ENCODE measurements around the gene FOXC2. TPM values are rescaled to one million over a fixed set of nuclear protein-coding genes. Genes with fewer than 3 reads are reported as not detected.

FOXC2 gene
- total RNA-seq, 1 experiment from 2014 or later = 7.6 TPM

GRCh38 chr16:86598607-86599565 lies 32.3 kb downstream of the FOXC2 start:
- in situ Hi-C loops (cut with HindIII; ENCODE audit: low sequenced_read_pairs) = no loop called here
- no peak for DNase-seq (ENCODE audit: low spot score)

- DNase-seq (ENCODE audit: low spot score) = no peak
- in situ Hi-C loops (cut with HindIII; ENCODE audit: low sequenced_read_pairs) = no loop called here
Measured at GRCh38 chr16:86601356-86601755, 34.7 kb downstream of the FOXC2 start.

- no peak for DNase-seq (ENCODE audit: low spot score)
- in situ Hi-C loops (cut with HindIII; ENCODE audit: low sequenced_read_pairs) = no loop called here
Measured at GRCh38 chr16:86602521-86602920, 35.9 kb downstream of the FOXC2 start.

- DNase-seq (ENCODE audit: low spot score) = no peak
- in situ Hi-C loops (cut with HindIII; ENCODE audit: low sequenced_read_pairs) = no loop called here
Measured at GRCh38 chr16:86604436-86605193, 38.0 kb downstream of the FOXC2 start.

DNA sequence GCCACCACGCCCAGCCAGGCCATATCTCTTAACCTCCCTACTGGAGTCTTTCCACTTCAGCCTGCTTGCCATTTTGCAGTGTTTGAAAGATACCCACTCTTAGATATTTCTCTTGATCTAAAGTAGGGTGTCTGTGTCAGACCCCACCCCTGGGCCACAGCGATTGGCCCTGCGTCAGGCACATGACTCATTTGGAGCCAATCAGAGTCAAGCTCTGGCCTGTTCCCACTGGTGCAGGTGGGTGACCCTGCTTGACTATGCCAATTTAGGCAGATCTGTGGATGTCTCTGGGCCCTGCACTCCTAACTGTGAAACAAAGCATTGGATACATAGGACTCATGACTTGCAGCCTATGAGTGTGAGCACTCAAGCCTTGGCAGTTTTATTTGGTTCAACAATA lies 39.3 kb downstream of the FOXC2 start:
- DNase-seq (ENCODE audit: low spot score) = no peak
- in situ Hi-C loops (cut with HindIII; ENCODE audit: low sequenced_read_pairs) = no loop called here

- DNase-seq (ENCODE audit: low spot score) = no peak
- in situ Hi-C loops (cut with HindIII; ENCODE audit: low sequenced_read_pairs) = no loop called here
Measured at GRCh38 chr16:86608301-86608747, 41.7 kb downstream of the FOXC2 start.

DNA sequence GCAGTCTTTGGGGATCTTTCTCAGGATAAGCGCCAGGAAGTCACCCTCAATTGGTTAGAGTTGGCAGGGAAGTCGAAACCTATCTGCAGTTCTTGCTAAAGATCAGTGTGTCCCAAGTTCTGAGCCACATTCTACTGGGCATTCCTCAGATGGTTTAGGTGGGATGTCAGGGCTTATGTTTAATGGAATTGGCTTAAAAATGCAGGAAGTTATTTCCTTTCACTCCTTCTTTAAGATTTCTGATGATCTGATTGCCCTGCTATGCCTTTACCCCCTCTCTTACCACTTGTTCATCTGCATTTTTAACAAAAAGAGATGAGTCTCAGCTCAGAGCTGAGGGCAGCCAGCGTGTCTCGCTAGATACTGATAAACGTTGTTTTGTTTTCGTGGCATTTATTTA lies 42.5 kb downstream of the FOXC2 start:
- in situ Hi-C loops (cut with HindIII; ENCODE audit: low sequenced_read_pairs) = no loop called here
- peak; percentile 16 for DNase-seq (ENCODE audit: low spot score)

DNA sequence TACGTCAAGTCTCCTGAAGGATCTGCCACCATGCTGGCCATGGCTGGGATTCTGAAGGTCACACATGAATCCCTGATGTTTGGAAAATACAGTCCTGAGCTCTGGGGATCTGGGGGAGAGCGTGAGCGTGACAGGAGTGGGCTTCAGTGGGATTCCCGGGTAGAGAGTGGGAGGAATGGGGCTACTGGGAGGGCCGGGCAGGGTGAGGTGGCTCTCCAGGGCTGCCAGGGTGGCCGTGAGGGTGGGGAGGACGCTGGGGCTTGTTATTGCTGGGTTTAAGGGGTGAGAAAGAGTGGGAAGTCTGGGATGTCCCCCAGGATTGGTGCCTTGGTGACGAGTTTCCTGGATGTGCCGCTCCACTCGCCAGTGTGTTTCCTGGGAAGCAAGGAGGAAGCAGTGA lies 43.0 kb downstream of the FOXC2 start:
- no peak for DNase-seq (ENCODE audit: low spot score)
- in situ Hi-C loops (cut with HindIII; ENCODE audit: low sequenced_read_pairs) = no loop called here

DNA sequence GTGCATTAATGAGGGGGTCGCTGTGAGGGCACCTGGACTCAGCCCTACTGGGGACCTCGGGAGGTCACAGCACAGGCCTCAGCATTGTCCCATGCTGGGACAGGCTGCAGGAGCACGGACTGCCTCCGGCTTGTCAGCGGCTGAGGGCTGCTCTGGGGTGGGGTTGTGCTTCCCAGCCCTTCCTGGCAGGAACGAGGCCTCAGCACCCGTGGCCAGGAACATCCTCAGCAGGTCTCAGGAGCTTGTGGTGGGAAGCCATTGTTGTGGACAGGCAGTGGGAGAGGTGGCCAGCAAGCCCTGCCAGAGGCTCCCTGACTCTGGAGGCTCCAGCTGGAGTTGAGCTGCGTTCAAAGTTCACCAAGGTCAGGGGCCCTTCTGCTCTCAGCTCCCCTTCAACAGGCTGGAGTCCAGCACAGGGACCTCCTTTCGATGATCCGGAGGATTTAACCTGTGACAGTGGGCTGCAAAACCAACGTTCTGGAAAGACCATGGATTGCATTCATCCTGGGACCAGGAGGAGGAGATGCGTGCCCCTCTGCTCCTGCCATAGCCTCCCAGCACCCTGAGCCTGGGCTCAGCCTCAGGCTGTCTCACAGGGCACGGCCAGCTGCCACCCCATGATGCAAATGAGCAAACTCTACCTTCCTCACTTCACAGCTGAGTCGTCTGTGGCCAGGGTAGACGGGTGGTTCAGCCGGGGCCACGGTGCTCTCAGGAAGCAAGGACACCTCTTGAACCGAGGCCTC lies 44.3 kb downstream of the FOXC2 start:
- no peak for DNase-seq (ENCODE audit: low spot score)
- in situ Hi-C loops (cut with HindIII; ENCODE audit: low sequenced_read_pairs) = no loop called here

GRCh38 chr16:86611525-86611855 lies 44.9 kb downstream of the FOXC2 start:
- no peak for DNase-seq (ENCODE audit: low spot score)
- in situ Hi-C loops (cut with HindIII; ENCODE audit: low sequenced_read_pairs) = no loop called here

GRCh38 chr16:86611941-86612340 lies 45.3 kb downstream of the FOXC2 start:
- in situ Hi-C loops (cut with HindIII; ENCODE audit: low sequenced_read_pairs) = no loop called here

DNA sequence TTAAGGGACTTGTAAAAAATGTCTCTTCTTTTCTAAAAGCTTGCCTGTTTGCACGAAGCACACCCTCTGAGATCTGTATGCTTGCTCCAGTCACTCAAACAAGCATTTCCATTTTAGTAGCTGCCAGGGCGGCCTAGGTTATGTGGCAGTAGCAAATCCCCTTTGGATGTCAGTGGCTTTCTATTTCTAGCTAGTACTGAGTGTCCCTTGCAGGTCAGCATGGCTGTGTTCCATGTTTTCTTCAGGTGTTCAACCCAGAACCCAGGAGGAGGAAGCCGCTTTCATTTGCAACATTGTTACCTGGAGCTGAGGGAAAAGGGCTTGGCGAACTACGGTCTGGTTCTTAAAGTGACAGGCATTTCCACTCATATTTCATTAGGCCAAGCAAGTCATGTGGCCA lies 48.1 kb downstream of the FOXC2 start:
- peak; percentile 1 for DNase-seq (ENCODE audit: low spot score)
- in situ Hi-C loops (cut with HindIII; ENCODE audit: low sequenced_read_pairs) = no loop called here

More at GRCh38 chr16:86611941-86612340, 45.3 kb downstream of the FOXC2 start:
- DNase-seq (ENCODE audit: low spot score) = no peak

DNA sequence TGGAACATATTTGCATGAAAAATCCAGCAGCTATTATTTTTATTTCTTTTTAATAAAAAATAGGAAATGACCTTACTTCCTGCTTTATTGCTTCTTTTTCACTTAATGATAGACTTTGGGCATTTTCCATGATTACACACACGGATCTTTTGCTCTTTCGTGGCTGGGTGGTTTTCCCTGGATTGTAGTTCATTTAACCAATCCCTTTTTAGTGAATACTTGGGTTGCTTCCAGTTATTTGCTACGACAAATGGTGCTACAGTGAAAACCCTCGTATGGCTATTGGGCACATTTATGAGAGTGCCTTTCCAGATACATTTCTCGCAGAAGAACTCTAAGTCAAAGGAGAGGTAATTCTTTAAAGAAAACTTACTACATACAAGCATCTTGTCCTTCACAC lies 50.3 kb downstream of the FOXC2 start:
- in situ Hi-C loops (cut with HindIII; ENCODE audit: low sequenced_read_pairs) = no loop called here
- DNase-seq (ENCODE audit: low spot score) = no peak

- in situ Hi-C loops (cut with HindIII; ENCODE audit: low sequenced_read_pairs) = no loop called here
- no peak for DNase-seq (ENCODE audit: low spot score)
Measured at GRCh38 chr16:86618431-86619238, 52.0 kb downstream of the FOXC2 start.

Other genes with a start within 250 kb of the FOXC2 start
- gene FOXF1, start 56.3 kb upstream of the FOXC2 start, total RNA-seq (2014; rRNA removed; shearing (Covaris generic)) = 0.06 TPM in 1 of 2 replicates, not detected in the other
- gene MTHFSD, start 11.6 kb upstream of the FOXC2 start, total RNA-seq (2014; rRNA removed; shearing (Covaris generic)) = 8.2 and 10.1 TPM in 2 replicates
- gene FOXL1, start 11.7 kb downstream of the FOXC2 start, total RNA-seq (2014; rRNA removed; shearing (Covaris generic)) = 1.5 and 3.1 TPM in 2 replicates